Activated CD4-positive, alpha-beta T cell treated with anti-CD3 and anti-CD28 coated beads for 24 hours (primary cell): Measurements from ENCODE around the gene KLF6.

Source experiments
- DNase-seq, 2 donors: peaks; one replicate each; pipeline ENCODE4 v3.0.0-alpha.2; 2020; ENCODE audit warnings: low read depth in 2 of 2

Gene KLF6

DNA sequence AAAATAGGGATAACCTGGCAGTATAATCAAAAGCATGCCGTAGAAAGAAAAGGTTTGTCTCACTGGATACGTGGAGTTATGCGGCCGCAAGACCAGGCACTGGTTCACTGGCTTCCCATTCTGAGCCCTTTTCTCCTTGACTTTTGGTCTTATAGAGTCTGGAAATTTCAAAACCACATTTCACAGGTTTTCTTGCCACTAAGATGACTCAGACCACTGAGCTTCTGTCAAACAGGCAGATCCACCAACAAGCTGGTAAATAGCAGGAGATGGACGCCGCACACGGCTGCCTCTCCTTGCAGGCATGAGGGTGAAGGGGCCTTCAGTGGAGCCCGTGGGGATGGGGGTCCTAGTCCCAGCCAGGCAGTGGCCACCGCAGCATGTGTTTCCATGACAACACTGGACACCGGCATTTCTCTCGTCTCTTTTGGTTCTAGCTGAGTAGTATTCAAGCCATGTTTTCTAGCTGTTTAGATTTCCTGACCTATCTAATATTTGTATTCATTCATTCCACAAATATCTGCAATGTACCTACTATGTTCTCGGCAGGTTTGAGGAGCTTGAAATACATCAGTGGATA is 55.5 kb downstream of the KLF6 start:
- DNase-seq, result no peak

DNA sequence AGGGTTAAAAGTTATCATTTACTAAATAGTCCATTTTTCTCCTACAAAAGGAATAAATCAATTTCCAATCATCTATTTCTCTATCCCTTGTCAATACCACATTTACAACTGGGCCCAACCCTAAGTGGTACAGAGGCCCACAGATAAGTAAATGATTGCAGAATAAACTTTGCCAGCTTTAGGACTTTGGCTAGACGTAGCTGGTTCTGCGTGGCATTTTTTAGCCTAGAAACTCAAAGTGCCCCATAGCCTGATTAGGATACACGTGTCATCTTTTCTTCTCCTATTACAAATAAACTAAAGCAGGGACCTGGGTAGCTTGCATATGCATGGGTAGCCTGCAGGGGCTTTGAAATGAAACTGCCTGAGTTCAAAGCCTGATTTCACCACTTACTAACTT is 56.4 kb downstream of the KLF6 start:
- no peak for DNase-seq

DNA sequence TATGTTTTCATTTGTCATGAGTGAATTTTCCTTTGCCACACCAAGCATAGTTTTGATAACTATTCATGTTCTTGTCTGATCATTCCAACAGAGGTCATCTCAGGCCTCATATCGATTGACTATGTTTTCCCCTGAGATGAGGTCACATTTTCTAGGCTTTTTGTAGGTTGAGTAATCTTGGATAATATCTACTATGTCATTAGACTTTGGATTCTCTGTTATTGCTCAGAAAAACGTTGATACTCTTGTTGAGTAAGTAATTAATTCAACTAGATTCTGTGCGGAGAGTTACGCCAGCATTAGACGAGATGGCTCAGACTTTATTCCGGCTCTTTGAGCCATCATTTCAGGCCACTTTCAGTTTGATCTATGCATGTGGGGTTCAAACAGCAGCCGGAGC is 57.7 kb downstream of the KLF6 start:
- DNase-seq, result no peak
